Renal cortex interstitium (tissue), 11 donors: Measurements from ENCODE around the gene C1QTNF12. TPM values are rescaled to one million over a fixed set of nuclear protein-coding genes. Genes with fewer than 3 reads are reported as not detected.
A peak's percentile ranks its signal among the peaks of the same experiment; 100 is the strongest.

Experiments
- DNase-seq, 11 donors: peaks; one replicate each; pipeline ENCODE4 v3.0.0-alpha.2; 2013; ENCODE audit warnings: low read depth in 9 of 11, low spot score in 4 of 11; ENCODE audit errors: extremely low read depth in 1 of 11
- polyA plus RNA-seq, 3 donors: library from polyadenylated mRNA; unstranded; fragments of 120-200 nt; gene quantifications; one replicate each; pipeline ENCODE4 v1.2.1, GENCODE V29; 2013; ENCODE audit not compliant: insufficient read length in 3 of 3

Gene C1QTNF12
- polyA plus RNA-seq, 3 donors = 7.5 to 17.4 (median 12.2) TPM

DNA sequence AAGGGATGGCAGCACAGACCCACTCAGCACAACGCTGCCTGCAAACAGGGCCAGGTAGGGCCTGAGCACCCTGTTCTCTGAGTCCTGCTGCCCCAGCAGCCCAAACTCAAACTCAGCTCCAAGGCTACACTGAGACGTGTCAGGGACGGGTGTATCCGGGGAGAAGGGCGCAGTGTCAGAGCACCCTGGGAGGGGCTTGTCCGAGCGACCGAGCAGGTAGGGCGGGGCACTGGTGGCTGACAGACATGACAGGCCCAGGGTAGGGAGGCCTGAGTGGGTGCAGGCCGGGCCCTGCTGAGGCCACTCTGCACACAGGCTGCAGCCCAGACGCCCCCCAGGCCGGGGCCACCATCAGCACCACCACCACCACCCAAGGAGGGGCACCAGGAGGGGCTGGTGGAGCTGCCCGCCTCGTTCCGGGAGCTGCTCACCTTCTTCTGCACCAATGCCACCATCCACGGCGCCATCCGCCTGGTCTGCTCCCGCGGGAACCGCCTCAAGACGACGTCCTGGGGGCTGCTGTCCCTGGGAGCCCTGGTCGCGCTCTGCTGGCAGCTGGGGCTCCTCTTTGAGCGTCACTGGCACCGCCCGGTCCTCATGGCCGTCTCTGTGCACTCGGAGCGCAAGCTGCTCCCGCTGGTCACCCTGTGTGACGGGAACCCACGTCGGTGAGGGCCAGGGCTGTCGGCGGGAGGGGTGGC lies 39.2 kb upstream of the C1QTNF12 start:
- DNase-seq = no peak

- DNase-seq = no peak
Measured at GRCh38 chr1:1285102-1285571, 38.6 kb upstream of the C1QTNF12 start.

- no peak for DNase-seq
Measured at GRCh38 chr1:1284221-1285101, 37.9 kb upstream of the C1QTNF12 start.

- DNase-seq = peak in 4 of 11 donors; percentile 29 to 62 (median 44)
Measured at GRCh38 chr1:1283821-1284220, 37.3 kb upstream of the C1QTNF12 start.

- no peak for DNase-seq
Measured at GRCh38 chr1:1282998-1283397, 36.5 kb upstream of the C1QTNF12 start.

DNA sequence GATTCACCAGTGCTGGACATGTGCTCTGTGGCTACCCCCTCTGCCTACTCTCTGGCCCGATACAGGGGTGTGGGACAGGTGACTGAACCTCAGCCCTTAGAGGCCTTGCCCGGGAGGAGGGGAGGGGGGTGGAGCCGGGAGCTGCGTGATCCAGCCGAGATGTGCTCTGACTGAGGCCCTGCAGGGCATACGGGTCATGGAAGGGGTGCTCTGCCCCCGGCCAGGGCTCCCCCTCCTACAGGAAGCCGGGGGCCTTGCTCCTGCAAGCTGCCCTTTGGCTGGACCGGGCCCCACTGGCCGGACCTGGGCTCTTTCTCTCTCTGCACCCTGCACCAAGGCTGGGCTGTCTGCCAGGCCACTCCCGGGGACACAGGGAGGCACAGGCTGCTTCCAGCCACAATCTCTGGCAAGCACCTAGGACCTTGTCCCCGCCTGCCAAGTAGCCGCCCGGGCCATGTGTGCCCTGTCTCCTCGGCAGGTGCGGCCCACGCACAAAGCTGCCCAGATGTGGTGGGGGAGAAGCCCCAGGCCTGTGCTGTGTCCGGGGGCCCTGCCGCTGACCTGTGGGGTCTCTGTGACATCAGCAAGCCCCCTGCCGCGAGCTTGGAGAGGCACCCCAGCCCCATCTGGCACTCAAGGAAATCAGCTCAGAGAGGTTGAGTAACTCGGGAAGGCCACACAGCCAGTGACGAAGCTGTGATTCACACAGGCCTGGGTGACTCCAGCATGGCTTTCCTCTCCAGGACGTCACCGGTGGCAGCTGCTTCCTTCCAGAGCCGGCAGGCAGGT lies 35.2 kb upstream of the C1QTNF12 start:
- DNase-seq = no peak

DNA sequence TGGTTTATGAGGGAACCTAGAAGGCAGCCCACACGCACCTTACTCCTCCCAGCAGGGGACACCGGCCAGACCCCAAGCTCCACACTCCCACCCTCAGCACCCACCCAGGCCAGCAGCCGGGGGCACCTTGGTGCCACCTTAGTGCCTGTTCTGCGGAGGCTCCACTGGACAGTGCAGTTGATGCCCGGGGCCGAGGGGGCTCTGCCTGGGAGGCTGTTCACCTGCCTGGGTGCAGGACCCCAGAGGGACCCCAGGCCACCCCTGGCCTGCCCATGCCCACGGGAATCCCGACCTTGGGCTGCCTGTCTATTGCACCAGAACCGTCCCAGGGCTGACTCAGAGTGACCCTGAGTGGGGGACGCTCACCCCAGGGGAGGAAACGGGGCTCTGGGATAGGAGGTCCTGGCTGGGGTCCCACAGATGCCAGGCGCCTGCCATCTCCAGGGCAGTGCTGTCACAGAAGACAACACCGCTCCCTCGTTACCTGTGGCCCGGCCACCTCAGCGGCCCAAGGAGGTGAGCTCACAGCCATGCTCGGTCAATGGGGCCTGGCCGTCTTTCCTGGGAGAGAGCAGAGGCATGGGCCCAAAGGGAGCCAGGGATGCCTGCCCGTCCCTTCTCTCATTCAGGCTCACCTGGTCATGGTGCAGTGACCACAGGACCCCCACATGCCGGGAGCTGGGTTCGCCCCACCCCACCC lies 34.4 kb upstream of the C1QTNF12 start:
- no peak for DNase-seq

- no peak for DNase-seq
Measured at GRCh38 chr1:1279028-1279427, 32.5 kb upstream of the C1QTNF12 start.

GRCh38 chr1:1278620-1279019 lies 32.1 kb upstream of the C1QTNF12 start:
- DNase-seq = no peak

DNA sequence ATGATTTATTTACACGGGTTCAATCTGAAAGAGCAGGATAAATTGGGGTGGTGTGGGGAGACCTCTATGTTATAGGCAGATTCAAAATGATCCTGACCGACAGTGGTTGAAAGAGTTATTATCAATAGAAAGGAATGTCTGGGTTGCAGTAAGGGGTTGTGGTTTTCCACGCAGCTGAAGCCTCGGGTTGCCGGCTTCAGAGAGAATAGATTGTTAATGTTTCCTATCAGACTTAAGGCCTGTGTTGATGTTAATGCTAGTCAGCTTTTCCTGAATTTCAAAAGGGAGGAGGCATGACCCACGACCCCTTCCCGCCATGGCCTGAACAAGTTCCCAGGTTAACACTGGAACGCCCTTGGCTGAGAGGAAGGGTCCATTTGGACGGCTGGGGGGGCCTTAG lies 29.3 kb upstream of the C1QTNF12 start:
- no peak for DNase-seq

- no peak for DNase-seq
Measured at GRCh38 chr1:1274931-1275431, 28.5 kb upstream of the C1QTNF12 start.

- DNase-seq = no peak
Measured at GRCh38 chr1:1274299-1274930, 27.9 kb upstream of the C1QTNF12 start.

- peak; percentile 37 to 88 (median 84) for DNase-seq
Measured at GRCh38 chr1:1273512-1274298, 27.2 kb upstream of the C1QTNF12 start, which contains the start of gene UBE2J2. Gene UBE2J2, minus strand, starts transcription at chr1:1273854. Its CDS starts 5,862 bp downstream, at chr1:1267992.

DNA sequence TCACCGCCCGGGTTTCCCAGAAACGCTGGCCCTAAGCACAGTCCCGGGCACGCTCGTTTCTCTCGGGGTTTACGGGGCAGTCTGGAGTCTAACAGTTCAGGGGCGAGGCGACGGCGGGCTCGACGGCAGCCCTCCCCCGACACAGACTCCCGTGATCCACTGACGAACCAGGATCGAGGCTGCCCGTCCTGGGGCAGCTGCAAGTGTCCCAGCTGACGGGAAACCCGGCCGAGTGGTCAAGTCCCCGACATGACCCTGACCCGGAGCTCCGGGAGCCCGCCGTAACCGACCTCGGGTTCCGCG lies 26.6 kb upstream of the C1QTNF12 start:
- DNase-seq = no peak

DNA sequence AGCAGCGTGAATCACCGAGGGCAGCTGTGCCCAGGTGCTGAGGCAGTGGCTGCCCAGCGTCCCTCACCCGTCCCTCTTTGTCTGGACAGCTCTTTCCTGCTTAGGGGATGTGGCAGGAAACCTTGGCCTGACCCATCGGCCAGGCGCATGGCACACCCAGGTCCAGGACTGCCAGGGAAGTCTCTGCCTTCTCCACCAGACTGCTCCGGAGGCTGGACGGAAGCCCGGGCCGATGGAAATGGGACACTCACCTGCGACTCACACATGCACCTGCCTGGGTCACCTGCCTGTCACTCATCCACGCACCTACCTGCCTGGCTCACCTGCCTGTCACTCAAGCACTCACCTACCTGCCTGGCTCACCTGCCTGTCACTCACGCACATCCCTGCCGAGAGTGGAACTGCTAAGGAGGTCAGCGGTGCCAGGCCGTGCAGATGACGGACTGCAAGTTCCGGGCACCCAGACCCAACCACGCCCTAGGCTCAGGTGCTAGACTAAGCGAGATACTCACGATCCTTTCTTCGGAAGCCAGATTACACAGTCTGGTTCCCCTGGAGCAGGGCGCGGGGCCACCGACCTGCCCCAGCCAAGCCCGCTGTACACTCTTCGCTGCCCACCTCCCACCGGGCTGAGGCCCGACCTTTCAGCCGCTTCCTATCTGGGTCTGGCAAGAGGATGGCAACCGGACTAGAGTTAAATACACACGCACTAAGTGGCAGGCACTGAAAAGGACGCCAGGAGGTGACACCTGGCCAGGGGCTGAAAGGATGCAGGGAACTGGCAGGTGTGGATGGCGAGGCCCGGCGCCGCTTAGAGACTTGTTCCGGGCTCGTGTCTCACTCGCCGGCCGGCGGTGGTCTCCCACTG lies 26.1 kb upstream of the C1QTNF12 start:
- no peak for DNase-seq

- no peak for DNase-seq
Measured at GRCh38 chr1:1270813-1271212, 24.3 kb upstream of the C1QTNF12 start.

DNA sequence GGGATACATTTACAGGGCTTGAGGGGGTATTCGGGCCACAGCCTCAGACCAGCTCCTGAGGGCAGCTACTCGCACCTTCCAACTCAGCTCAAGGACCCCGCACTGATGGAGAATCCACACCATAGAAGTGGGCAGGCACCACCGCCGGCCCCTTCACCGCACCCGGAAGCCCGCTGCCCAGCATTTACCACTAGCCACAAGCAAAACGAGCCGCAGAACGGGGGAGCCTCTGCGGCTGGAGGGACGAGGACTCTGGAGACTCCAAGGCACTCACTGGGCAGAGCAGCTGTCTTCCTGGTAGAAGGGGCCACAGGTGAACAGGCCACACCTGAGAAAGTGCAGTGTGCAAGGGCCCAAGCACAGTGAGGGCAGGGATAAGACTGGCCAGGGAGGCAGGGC lies 21.8 kb upstream of the C1QTNF12 start:
- DNase-seq = no peak
